PC-3 (cell line): Measurements from ENCODE around the gene TMEM138.

Experiments
- CTCF ChIP-seq: fragments of 300-600 bp; sonication (generic); conservative IDR thresholded peaks from 2 replicates; pipeline ENCODE4 v1.5.1; 2017; ENCODE audit warnings: antibody characterized with exemption, low read depth, mild to moderate bottlenecking, low read length
- EZH2 ChIP-seq: fragments of 300-600 bp; sonication (generic); IDR thresholded peaks from one replicate; pipeline ENCODE4 v1.6.1; 2017; ENCODE audit warnings: antibody characterized with exemption, mild to moderate bottlenecking, low read length; ENCODE audit not compliant: unreplicated experiment
- EZH2phosphoT487 ChIP-seq: fragments of 300-600 bp; sonication (generic); IDR thresholded peaks from 2 replicates; pipeline ENCODE4 v1.6.1; 2018; ENCODE audit warnings: mild to moderate bottlenecking, antibody characterized with exemption, low read length, borderline replicate concordance

DNA sequence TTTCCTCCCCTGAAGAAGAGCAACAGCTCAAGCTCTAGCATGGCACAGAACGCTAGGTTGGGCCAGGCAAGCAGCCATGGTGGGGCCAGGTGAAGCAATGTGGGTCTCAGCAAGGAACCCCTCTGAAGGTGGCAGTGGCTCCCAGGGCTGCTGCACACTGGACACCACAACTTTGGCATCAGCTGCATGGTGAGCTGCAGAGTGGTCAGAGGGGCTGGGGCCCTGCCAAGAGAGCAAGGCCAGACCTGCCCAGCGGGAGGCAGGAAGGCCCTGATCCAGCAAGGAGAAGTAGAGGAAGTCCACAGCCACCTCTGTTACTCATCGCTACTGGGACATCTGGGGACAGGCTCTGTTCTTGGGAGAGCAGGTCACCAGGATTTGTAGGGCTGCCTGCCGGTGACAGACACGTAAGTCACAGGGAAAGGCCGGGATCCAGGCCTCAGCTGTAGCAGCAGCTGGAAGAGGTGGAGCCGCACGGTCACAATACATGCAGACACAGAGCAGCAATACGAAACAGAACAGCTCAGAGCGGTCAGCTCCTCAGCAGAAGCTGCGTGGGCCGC is 12.9 kb upstream of the TMEM138 start:
- TF ChIP-seq CTCF (no peak), EZH2 (no peak), EZH2phosphoT487 (no peak)
